Loucy (cell line): ENCODE data around the gene WHAMM.
"Not testable (repeated sequence)": the region's sequence is repeated elsewhere in the genome, so short reads cannot be mapped to it uniquely, and the experiment has no call there.

ENCODE experiments used
- H2AFZ ChIP-seq: fragments of 200-600 bp; sonication (generic); 2 replicates; pipeline ENCODE4 v1.6.0; 2016; ENCODE audit warnings: antibody characterized with exemption, mild to moderate bottlenecking, low read length, moderate library complexity
- H3F3A ChIP-seq: fragments of 200-600 bp; 2 replicates; pipeline ENCODE4 v1.6.0; 2016; ENCODE audit warnings: antibody characterized with exemption, low read depth, mild to moderate bottlenecking
- H3K27me3 ChIP-seq: fragments of 200-600 bp; sonication (generic); 2 replicates; pipeline ENCODE4 v1.6.1; 2014; ENCODE audit warnings: low read length, mild to moderate bottlenecking; ENCODE audit not compliant: insufficient read depth, poor library complexity, severe bottlenecking
- H3K36me3 ChIP-seq: fragments of 200-600 bp; sonication (generic); 2 replicates; pipeline ENCODE4 v1.6.1; 2016; ENCODE audit warnings: low read length; ENCODE audit not compliant: insufficient read depth
- H3K4me1 ChIP-seq: fragments of 200-600 bp; sonication (generic); 2 replicates; pipeline ENCODE4 v1.5.1; 2014; ENCODE audit warnings: low read length, mild to moderate bottlenecking; ENCODE audit not compliant: insufficient read depth, poor library complexity, severe bottlenecking
- H3K4me2 ChIP-seq: fragments of 200-600 bp; sonication (generic); 2 replicates; pipeline ENCODE4 v1.6.0; 2014; ENCODE audit warnings: antibody characterized with exemption, low read length, low read depth, mild to moderate bottlenecking; ENCODE audit not compliant: poor library complexity, severe bottlenecking
- H3K4me3 ChIP-seq: fragments of 200-600 bp; sonication (generic); 2 replicates; pipeline ENCODE4 v1.5.1; 2014; ENCODE audit warnings: low read length, mild to moderate bottlenecking, mixed read lengths; ENCODE audit not compliant: poor library complexity, severe bottlenecking
- H3K79me2 ChIP-seq: fragments of 200-600 bp; sonication (generic); 2 replicates; pipeline ENCODE4 v1.6.1; 2014; ENCODE audit warnings: low read length; ENCODE audit not compliant: insufficient read depth
- H3K9ac ChIP-seq: fragments of 200-600 bp; sonication (generic); 2 replicates; pipeline ENCODE4 v1.6.0; 2014; ENCODE audit warnings: mild to moderate bottlenecking, low read depth, low read length, moderate library complexity; ENCODE audit not compliant: poor library complexity, severe bottlenecking
- H3K9me2 ChIP-seq: fragments of 200-600 bp; sonication (generic); replicated peaks from 2 replicates; pipeline ENCODE4 v1.6.1; 2016; ENCODE audit warnings: low read depth, low read length, mixed read lengths
- H3K9me3 ChIP-seq: fragments of 200-600 bp; sonication (generic); 2 replicates; pipeline ENCODE4 v1.6.1; 2014; ENCODE audit warnings: mild to moderate bottlenecking, antibody characterized with exemption, low read length, low read depth; ENCODE audit not compliant: insufficient read depth
- H4K20me1 ChIP-seq: fragments of 200-600 bp; sonication (generic); 2 replicates; pipeline ENCODE4 v1.6.0; 2014; ENCODE audit warnings: antibody characterized with exemption, low read length, mild to moderate bottlenecking; ENCODE audit not compliant: insufficient read depth, poor library complexity, severe bottlenecking
- EZH2phosphoT487 ChIP-seq: fragments of 200-600 bp; IDR thresholded peaks from 2 replicates; pipeline ENCODE4 v1.6.1; 2018; ENCODE audit warnings: antibody characterized with exemption, mild to moderate bottlenecking, moderate library complexity, borderline replicate concordance
- TF ChIP-seq, protein P1 (sequence below): fragments of 200-600 bp; sonication (generic); conservative IDR thresholded peaks from 2 replicates; pipeline ENCODE4 v1.5.1; 2014; ENCODE audit warnings: mild to moderate bottlenecking, antibody characterized with exemption, low read length

The WHAMM gene

GRCh38 chr15:82812994-82813393 is 3.6 kb downstream of the WHAMM start:
- Histone ChIP-seq H3K4me1 (peaks cover 22% of the 10 kb centered on the region), H3K4me2 (peak overlapping the region; percentile 92), H3K36me3 (peaks cover 26% of the 10 kb centered on the region; the same call in 1 of the 2 replicates), H2AFZ (no peak overlapping the region), H3K79me2 (peaks cover 43% of the 10 kb centered on the region), H4K20me1 (peaks cover 53% of the 10 kb centered on the region), H3K9ac (no peak overlapping the region), H3K4me3 (peak overlapping the region; percentile 99), H3K9me2 (no peaks in the 10 kb centered on the region), H3F3A (no peaks in the 10 kb centered on the region), H3K9me3 (no peaks in the 10 kb centered on the region), H3K27me3 (no peaks in the 10 kb centered on the region)
- TF ChIP-seq, protein P1, sequence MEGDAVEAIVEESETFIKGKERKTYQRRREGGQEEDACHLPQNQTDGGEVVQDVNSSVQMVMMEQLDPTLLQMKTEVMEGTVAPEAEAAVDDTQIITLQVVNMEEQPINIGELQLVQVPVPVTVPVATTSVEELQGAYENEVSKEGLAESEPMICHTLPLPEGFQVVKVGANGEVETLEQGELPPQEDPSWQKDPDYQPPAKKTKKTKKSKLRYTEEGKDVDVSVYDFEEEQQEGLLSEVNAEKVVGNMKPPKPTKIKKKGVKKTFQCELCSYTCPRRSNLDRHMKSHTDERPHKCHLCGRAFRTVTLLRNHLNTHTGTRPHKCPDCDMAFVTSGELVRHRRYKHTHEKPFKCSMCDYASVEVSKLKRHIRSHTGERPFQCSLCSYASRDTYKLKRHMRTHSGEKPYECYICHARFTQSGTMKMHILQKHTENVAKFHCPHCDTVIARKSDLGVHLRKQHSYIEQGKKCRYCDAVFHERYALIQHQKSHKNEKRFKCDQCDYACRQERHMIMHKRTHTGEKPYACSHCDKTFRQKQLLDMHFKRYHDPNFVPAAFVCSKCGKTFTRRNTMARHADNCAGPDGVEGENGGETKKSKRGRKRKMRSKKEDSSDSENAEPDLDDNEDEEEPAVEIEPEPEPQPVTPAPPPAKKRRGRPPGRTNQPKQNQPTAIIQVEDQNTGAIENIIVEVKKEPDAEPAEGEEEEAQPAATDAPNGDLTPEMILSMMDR, result no peak
- TF ChIP-seq EZH2phosphoT487, result no peak

GRCh38 chr15:82820128-82820527 is 10.7 kb downstream of the WHAMM start:
- Histone ChIP-seq H3K9me3 (no peaks in the 10 kb centered on the region), H3K4me1 (no peaks in the 10 kb centered on the region), H3K79me2 (no peaks in the 10 kb centered on the region; the same call in 1 of the 2 replicates), H3K36me3 (peaks cover 54% of the 10 kb centered on the region; the same call in 1 of the 2 replicates), H3K4me3 (no peak overlapping the region), H3K9me2 (no peaks in the 10 kb centered on the region), H3K9ac (no peak overlapping the region), H3F3A (no peaks in the 10 kb centered on the region), H2AFZ (no peak overlapping the region), H3K4me2 (no peak overlapping the region), H3K27me3 (no peaks in the 10 kb centered on the region), H4K20me1 (peaks cover 14% of the 10 kb centered on the region)
- TF ChIP-seq EZH2phosphoT487, result no peak
- TF ChIP-seq, protein P1, result no peak

- H3K4me1 ChIP-seq, H3K27me3 ChIP-seq, H3K9ac ChIP-seq, H4K20me1 ChIP-seq, H3K9me2 ChIP-seq, H3K4me3 ChIP-seq, H3K79me2 ChIP-seq, H3K9me3 ChIP-seq, H3F3A ChIP-seq, H3K4me2 ChIP-seq, H2AFZ ChIP-seq: not testable (repeated sequence)
- H3K36me3 ChIP-seq, result peaks cover 60% of the 10 kb centered on the region; the same call in 1 of the 2 replicates
Observed at GRCh38 chr15:82821396-82821795, 12.0 kb downstream of the WHAMM start.

DNA sequence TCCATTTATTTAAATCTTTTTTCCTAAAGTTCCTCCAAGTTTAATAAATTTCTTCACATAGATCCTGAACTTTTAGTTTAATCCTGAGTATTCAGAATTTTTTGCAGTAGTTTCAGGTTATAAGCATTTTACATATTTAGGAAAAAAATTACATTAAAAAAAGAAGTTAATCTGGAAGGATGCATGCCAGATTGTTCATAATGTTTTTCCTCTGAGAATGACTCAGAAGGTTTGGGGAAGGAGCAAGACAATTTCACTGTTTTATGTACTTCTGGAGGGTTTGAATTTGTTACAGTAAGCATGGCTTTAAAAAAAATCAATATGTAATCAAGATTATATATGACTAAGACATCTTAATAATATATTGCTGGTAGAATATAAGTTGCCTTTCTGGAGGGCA is 12.4 kb downstream of the WHAMM start:
- H3K9me2 ChIP-seq, H3K4me1 ChIP-seq, H3K9ac ChIP-seq, H2AFZ ChIP-seq, H3K4me3 ChIP-seq, H3K79me2 ChIP-seq, H3K9me3 ChIP-seq, H3F3A ChIP-seq, H3K4me2 ChIP-seq, H3K27me3 ChIP-seq, H4K20me1 ChIP-seq: not testable (repeated sequence)
- H3K36me3 ChIP-seq, result peaks cover 60% of the 10 kb centered on the region; the same call in 1 of the 2 replicates
